PC-3 (cell line): Measurements from ENCODE around the gene KRT24.

Source experiments
- CTCF ChIP-seq: fragments of 300-600 bp; sonication (generic); conservative IDR thresholded peaks from 2 replicates; pipeline ENCODE4 v1.5.1; 2017; ENCODE audit warnings: antibody characterized with exemption, low read depth, mild to moderate bottlenecking, low read length
- EZH2 ChIP-seq: fragments of 300-600 bp; sonication (generic); IDR thresholded peaks from one replicate; pipeline ENCODE4 v1.6.1; 2017; ENCODE audit warnings: antibody characterized with exemption, mild to moderate bottlenecking, low read length; ENCODE audit not compliant: unreplicated experiment

DNA sequence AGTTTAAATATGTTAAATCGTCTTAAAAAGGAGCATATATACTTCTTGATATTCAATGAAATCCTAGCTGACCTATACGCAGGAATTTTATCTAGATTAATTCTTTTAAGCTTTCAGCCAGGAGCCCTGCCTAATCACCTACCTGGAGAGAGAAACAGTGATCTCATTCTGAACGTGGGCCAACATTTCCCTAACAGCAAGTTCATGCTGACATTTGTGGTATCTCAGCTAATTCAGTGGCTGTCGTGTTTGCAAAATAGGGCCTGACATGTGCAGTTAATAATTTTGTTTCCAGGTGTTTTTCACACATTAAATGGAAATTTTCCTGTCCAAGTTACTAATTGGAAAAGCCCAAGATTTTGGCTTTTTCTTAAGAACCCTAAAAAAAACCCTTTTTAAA is 17.4 kb downstream of the KRT24 start:
- TF ChIP-seq CTCF (no peak), EZH2 (no peak)
